Renal cortical epithelial cell (primary cell): ENCODE measurements around the gene ANTKMT. TPM values are rescaled to one million over a fixed set of nuclear protein-coding genes. Genes with fewer than 3 reads are reported as not detected.
"Not testable (repeated sequence)": the region's sequence is repeated elsewhere in the genome, so short reads cannot be mapped to it uniquely, and the experiment has no call there.

ENCODE experiments used
- DNase-seq: peaks from one replicate; pipeline ENCODE4 v3.0.0-alpha.2; 2011; ENCODE audit warnings: low read depth
- total RNA-seq: library from RNA; depleted of rRNA; stranded (reverse); fragments of >200 nt; gene quantifications from 2 replicates; pipeline ENCODE4 v1.2.3, GENCODE V29; 2014

The ANTKMT gene
- total RNA-seq, 1 donor from 2014 or later: 23.1 TPM

GRCh38 chr16:741986-742629, 21.2 kb downstream of the ANTKMT start:
- no peak for DNase-seq

GRCh38 chr16:742894-743293, 21.9 kb downstream of the ANTKMT start:
- DNase-seq: not testable (repeated sequence)

GRCh38 chr16:743794-744500, 23.0 kb downstream of the ANTKMT start:
- DNase-seq: no peak

GRCh38 chr16:745739-746138, 24.8 kb downstream of the ANTKMT start:
- no peak for DNase-seq

- DNase-seq: no peak
These were observed 25.7 kb downstream of the ANTKMT start for GRCh38 chr16:746637-747036.

GRCh38 chr16:747978-748746, 27.2 kb downstream of the ANTKMT start:
- no peak for DNase-seq

GRCh38 chr16:749010-749409, 28.1 kb downstream of the ANTKMT start:
- peak; percentile 57 for DNase-seq

- peak; percentile 20 for DNase-seq
These were observed 29.5 kb downstream of the ANTKMT start for GRCh38 chr16:750485-750884.

GRCh38 chr16:751152-752006, 30.4 kb downstream of the ANTKMT start:
- no peak for DNase-seq

- no peak for DNase-seq
These were observed 31.0 kb downstream of the ANTKMT start for GRCh38 chr16:752007-752312.

GRCh38 chr16:754121-754607, 33.2 kb downstream of the ANTKMT start:
- not testable (repeated sequence) for DNase-seq

- DNase-seq: no peak
These were observed 33.7 kb downstream of the ANTKMT start for GRCh38 chr16:754656-755055.

- DNase-seq: no peak
These were observed 35.5 kb downstream of the ANTKMT start for GRCh38 chr16:756428-756827.

- DNase-seq: no peak
These were observed 38.4 kb downstream of the ANTKMT start for GRCh38 chr16:759110-759910.

GRCh38 chr16:760065-760464, 39.1 kb downstream of the ANTKMT start:
- DNase-seq: no peak

GRCh38 chr16:760545-761343, 39.8 kb downstream of the ANTKMT start, which contains the start of gene MSLN:
MSLN (plus strand) TSS chr16:760734; CDS start chr16:762681, 1,947 bp downstream.
- peak; percentile 33 for DNase-seq

GRCh38 chr16:761625-762513, 40.9 kb downstream of the ANTKMT start:
- DNase-seq: no peak

- DNase-seq: no peak
These were observed 41.8 kb downstream of the ANTKMT start for GRCh38 chr16:762595-763268.
